Measurements from ENCODE around the gene NUDT12.
A peak's percentile ranks its signal among the peaks of the same experiment; 100 is the strongest.

The NUDT12 gene

DNA sequence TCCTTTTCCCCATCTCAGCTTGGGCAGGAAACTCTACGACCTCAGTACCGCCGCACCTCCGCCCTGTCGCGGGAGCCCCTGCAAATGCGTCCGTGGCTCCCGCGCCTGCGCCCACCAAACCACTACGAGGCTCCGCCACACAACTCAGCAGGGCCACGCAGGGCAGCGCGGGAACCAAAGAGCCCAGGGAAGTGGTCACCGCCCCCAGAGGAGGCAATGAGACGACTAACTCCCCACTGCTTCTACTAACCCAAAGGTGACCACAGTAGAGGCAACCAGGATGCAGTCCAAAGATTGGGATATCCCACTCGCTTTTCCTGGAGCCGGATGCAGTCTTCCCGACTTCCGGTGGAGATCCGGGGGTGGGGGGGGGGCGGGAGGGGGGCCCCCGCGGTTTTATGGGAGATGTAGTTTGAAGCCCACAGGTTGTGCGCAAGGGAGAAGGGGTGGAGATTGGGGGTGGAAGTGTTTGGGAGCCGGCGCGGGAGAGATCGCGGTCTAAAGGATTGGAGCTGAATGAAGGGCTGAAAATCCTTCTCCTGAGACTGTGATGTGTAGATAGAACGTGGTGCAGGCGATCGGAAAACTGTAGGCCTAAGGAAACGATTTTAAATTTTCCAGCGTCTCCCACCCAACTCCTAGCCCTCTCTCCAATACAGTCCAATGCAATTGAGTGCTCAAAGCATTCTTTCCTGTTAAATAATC is at the start of gene NUDT12:
NUDT12 (minus strand) TSS at position 337 of the 705 bp plus-strand sequence. CDS start 2,541 bp downstream, outside the sequence.
- peak; percentile 67 for DNase-seq (ENCODE audit: low read depth)

DNA sequence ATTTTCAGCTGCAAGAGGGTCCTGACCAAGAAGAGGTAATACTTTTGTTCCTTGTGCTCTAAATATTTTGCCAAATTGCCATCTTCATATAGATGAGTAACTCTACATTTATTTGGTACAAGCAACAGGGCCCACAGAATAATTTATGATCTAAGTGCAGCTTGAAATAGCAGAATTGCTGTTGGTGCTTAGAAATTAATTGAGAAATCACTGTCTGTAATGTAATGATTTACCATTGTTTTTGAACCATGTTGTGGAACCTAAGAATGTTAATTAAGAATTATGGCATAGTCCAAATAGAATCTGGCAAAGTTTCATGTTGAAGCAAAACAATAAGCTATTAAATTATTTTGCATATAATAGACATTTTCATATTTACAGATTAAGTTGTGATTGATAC is 44.8 kb upstream of the NUDT12 start:
- DNase-seq (ENCODE audit: low read depth): no peak

DNA sequence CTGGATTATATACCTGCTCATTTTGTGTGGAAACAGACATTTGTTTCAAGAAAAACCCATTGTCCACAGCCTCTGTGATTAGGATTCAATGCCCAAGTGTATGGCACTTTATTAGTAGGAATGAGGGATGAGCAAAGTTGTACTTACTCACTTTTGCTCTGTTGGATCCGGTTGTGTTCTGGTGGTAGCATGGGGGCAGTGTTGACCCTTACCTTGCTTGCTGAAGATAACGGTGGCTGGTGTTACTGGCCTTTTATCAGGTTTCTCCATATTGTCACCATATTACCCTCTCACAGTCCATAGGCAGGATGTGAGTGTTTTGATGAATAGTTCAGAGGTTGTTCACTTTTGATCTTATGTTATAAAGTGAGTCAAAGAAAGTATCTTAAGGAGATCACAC is 42.7 kb upstream of the NUDT12 start:
- no peak for DNase-seq (ENCODE audit: low read depth)

DNA sequence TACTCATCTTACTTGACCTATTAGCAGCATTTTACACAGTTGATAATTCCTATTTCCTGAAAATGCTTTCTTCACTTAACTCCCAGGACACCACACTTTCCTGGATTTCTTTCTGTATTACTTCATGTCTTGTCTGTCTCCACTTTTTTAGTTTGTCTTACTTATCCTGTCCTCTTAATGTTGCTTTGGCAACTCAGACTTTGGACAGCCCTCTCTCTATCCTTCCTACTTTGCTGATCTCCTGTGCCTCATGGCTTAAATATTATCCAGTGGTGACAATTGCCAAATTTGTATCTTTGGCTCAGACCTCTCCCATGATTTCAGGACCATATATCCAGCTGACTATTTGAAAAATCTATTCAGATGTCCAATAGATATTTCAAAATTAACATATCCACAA is 39.8 kb upstream of the NUDT12 start:
- no peak for DNase-seq (ENCODE audit: low read depth)

DNA sequence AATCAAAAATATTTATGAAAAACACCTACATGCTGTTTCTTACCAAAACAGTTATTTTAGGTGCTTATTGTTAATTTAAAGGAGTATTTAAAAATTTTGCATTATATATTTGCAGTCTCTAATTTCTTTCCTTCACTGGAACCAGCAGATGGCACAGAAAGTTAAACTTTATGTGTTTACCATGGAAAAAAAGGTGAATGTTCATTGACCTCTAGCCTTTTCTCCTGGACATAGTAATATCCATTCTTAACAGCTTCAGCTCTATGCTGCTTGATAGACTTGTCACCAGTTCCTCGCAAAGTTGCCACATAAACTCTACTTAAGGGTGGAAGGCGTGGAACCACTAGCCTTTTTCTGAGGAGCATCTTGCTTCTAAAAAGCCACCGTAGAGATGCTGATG is 38.7 kb upstream of the NUDT12 start:
- DNase-seq (ENCODE audit: low read depth): no peak

DNA sequence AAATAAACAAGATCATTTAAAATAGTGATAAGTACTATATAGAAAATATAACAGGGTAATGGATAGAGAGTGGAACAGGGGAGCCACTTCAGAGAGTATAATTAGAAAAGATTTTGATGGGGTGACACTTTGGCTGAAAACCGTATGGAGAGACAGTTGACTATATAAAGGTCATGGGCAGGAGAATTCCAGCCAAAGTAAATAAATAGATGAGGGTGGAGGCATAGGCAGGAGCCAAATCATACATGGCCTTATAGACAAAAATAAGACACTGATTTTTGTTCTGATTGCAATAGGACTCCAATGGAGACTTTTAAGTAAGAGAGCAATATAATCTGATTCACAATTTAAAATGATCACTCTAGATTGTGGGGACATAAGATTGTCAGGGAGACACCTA is 37.5 kb upstream of the NUDT12 start:
- no peak for DNase-seq (ENCODE audit: low read depth)

DNA sequence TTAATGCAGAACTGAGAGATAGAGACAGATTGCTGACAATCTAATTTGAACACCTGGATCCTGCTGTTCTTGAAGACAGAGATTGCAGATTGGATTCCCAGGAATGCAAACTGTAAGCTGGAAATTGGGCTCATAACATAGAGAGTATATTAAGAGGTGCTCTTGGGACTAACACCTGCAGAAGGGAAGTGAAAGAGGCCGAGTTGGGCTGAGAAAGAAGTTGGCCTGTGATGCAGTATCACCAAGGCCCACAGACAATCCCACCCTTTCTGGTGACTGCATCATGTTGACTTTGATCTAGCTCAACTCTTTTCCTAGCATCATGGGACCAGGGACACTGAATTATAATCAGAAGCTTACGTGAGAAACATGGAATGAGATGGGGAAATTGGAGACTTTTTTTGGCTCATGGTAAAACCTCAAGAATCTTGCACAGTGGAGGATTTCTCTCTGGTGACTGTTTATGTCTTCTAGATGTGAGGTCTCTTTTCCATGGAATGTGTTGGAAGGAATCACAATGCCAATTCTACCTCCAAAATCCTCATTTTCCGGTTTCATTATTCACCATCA is 36.5 kb upstream of the NUDT12 start:
- peak; percentile 12 for DNase-seq (ENCODE audit: low read depth)

DNA sequence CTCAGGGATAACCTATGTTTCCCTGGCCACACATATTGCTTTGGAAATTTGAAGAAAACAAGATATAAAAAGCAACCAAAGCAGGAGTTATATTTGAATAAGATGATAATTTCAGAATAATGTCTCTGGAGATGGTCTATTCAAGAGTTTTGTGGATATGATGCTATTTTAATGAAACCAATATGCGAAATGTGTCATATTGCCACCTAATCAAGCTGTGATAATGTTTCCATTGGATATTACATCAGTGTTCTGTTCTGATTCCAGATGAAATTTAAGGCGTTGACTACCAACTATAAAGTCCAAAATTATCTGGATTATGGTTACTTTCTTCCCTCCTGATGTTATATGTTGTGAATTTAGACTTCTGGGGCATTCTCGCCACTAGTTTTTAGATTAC is 27.6 kb upstream of the NUDT12 start:
- DNase-seq (ENCODE audit: low read depth): no peak

DNA sequence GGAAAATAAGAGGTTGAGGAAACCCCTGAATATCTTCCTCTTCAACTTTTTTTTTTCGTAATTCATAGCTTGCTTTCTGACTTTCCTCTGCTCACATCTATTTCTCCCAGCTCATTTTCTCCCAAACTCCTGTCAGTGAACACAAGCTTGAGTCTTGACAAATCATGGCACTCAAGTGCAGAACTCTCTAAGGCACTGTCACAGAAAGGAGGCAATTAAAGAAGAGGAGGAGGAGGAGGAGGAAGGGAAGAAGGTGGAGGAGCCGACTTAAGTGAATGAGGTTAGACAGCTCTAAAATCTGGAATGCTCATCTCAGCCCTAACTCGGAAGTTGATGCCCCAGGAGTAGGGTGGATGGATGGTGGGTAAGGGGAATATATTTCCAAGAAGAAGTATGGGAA is 27.2 kb upstream of the NUDT12 start:
- no peak for DNase-seq (ENCODE audit: low read depth)

DNA sequence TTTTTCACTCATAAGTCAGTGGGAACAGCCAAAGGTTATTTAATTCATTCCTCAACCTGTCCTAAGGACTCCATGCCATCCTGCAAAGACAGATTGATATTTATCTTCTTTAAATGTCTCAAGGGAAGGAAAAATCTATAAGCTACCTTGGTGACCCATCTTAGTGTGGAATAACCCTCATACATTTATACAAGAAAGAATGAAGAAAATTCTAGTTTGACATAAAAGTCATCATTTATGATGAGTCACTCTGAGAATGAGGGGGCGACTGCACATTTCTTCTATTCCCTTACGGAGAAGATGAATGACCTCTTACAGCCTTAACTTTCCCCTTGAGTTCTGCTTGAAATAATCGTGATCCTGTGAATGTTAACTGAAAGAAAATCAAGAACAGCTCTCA is 26.8 kb upstream of the NUDT12 start:
- no peak for DNase-seq (ENCODE audit: low read depth)

DNA sequence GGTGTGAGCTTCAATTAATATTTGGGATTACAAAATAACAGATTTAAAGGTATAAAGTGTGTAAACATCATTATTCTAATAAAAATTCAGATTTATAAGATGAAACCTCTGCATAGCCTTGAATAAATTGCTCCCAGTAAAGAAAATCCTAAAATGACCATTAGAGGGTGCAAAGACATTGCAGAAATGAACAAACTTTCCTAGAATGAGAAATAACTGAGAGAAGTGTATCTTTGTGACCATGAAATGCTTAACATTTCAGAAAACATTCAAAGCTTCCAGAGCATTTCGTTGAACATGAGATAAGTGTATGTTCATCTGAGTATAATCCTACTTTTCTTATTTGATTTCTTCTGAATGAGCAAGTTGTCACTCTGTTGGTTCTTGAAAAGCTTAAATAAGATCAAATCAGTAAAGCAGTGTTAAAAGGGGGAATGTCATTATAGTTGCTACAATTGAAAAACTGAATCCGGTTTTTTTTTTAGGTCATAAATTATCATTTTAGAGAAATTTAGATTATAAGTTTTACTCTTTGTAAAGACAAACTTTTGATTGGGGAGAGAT is 24.7 kb upstream of the NUDT12 start:
- DNase-seq (ENCODE audit: low read depth): peak; percentile 1

DNA sequence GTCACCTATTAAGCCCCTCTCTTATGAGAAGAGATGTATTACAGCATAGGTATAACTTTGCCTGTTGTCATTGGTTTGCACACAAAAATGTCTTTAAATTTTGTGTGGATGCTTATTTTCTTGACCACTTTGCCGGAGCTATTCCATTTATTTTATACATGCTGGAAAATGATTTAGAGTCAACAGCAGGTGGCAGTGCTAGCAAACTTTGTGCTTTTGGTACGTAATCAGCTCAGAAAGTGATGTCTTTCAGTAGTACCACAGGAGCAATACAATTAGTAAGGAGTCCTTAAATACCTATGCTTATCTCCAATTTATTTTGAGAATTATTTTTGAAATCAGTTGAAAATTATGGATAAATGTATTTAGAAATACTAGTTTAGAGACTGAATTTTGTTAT is 19.8 kb upstream of the NUDT12 start:
- peak; percentile 10 for DNase-seq (ENCODE audit: low read depth)

DNA sequence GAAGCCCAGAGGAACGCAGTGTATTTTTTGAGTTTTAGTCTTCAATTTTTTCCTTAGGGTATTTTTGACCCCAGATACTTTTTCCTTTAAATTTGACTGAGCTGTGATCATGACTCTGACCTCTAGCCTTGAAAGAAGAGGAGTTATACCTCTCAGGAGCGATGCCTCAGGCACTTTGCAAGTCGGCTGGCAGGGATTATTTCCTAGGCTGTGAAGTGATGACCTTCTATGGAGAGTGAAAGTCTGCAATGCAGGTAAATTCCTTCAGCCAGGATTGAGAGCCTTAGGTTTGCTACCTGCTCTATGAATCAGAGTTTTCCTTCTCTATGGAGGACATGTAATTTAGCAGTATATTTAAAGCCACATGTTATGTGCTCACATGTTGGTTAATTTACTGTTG is 10.8 kb upstream of the NUDT12 start:
- no peak for DNase-seq (ENCODE audit: low read depth)

DNA sequence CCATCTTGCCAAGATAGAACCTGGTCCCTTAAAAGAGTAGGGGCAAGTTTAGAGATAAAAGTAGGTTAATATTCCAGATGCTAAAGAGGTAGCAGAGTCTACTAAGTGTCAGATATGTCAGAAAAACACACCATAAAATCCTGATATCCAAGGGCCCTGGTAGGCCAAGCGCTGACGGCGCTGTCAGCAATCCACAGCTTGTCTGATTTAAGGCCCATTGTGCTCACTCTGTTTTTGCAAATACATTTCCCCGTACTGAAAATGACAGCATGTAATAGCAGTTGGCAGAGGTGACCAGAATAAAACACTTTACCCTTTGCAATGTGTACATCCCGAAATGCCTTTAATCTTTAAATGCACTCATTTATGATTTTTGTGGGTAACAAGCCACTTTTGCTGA is 9.9 kb upstream of the NUDT12 start:
- no peak for DNase-seq (ENCODE audit: low read depth)

DNA sequence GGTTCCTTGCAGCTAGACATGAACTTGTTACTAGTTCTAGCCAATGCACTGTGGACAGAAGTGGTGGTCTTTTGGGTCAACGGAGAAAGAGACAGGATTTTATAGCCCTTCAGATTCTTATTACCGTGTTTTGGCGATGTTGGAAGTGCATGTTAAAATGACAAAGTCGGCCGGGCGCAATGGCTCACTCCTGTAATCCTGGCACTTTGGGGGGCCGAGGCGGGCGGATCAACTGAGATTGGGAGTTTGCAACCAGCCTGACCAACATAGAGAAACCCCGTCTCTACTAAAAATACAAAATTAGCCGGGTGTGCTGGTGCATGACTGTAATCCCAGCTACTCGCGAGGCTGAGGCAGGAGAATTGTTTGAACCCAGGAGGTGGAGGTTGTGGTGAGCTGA is 9.1 kb upstream of the NUDT12 start:
- no peak for DNase-seq (ENCODE audit: low read depth)

DNA sequence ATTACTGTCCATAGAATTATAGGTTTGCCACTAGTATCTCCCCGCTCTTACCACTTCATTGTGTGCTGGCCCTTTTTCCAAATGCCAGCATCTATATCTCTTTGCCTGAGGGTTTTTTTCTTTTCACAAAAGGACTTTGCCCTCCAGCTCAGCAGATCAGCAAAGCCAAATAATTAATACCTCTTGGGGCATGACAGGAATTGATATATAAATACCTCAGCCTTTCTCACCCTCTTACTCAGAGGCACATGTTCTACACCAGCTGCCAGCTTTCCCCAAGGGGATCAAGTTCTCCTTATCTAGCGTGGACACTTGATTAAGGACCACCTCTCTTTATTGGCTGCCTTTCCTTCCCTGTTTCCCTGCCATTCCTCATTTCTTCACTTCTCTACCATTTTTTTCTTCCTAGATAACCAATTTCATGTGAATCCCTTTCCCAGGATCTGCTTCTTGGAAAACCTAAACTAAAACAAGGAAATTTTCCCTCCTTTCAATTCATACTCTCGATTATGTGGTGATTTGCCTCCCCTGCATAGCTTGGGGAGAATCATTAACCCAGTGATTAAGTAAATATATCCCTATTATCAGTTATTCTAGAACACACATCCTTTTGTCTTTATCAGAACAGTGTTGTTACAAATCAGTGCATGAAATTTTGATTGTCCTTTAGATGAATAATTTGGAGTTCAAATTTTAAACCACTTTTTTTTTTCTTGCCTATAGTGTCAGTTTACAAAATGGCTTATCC is 6.9 kb upstream of the NUDT12 start:
- DNase-seq (ENCODE audit: low read depth): no peak

DNA sequence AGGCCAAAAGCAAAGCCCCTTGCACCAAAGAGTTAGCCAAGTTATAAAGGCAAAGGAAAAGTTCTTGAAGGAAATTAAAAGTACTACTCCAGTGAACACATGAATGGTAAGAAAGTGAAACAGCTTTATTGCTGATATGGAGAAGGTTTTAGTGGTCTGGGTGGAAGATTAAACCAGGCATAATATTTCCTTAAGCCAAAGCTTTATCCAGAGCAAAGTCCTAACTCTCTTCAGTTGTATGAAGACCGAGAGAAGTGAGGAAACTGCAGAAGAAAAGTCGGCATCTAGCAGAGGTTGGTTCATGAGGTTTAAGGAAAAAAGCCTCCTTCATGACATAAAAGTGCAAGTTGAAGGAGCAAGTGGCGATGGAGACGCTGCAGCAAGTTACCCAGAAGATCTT is 3.1 kb upstream of the NUDT12 start:
- DNase-seq (ENCODE audit: low read depth): no peak

DNA sequence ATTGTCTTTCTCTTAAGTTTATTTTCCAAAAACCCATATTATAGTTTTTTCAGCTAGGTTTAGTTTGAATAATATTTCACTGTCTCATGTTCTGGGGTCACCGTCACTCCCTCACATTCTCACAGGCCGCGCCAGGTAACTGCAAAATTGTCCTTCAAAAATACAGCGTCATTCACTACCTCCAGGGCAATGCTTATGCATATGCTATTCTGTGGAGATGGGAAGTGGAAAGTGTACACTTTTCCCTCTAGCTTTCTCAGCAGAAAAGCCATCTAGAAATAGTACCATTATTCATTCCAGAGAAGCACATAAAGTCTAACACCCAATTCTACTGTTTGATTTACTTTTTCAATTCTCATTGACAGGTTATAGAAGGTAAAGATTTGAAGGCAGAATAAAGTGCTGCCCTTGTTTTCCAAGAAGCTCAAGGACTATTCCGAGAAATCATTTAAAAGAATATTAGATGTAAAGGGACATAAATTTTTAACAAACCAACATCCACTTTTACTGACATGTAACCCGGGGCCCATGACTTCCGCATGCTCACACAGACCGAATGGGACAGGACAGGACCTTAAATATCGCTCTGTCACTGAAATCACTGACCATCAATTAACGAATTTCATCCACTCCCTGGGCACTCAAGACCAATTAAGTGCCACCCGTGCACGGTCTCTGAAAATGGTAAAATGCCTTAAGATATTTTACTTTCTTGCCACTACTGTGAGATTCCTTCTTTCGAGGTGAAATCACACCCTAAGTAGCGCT is 720 bp downstream of the NUDT12 start:
- DNase-seq (ENCODE audit: low read depth): no peak

DNA sequence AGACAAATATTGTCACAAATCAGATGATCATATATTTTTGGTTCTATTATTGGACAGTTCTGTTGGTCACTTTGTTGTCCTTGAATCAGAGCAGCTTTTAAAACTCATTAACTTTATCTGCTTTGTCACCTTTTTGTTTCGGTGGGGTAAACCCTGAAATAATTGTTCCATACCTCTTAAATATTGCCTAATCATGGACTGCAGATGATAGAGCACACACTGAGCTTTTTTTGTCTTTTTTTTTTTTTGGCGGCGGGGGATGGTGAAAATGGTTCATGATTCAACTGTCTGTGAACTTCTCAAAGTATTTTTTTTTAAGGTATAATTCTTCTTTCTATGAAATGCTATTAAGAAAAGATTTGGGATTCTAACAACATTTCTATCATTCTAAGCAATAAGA is 1.8 kb downstream of the NUDT12 start:
- DNase-seq (ENCODE audit: low read depth): no peak

DNA sequence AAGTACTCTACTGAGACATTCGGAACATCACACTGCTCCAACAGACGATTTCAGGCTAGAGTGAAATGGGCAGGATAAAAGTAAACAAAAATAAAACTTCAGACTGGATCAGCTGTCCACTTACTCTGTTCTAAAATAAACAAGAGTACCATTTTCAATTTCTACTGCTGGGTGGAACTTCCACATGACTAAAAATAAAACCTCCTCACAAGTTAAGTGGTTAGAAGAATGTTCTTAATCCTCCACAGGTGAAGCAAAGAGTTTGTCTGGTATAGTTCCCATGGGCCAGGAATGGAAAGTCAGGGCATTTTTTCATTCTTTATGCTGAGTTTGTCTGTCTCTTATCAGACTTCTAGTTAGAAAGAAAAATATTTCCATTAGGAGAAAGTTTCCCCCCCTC is 15.7 kb downstream of the NUDT12 start:
- DNase-seq (ENCODE audit: low read depth): no peak

DNA sequence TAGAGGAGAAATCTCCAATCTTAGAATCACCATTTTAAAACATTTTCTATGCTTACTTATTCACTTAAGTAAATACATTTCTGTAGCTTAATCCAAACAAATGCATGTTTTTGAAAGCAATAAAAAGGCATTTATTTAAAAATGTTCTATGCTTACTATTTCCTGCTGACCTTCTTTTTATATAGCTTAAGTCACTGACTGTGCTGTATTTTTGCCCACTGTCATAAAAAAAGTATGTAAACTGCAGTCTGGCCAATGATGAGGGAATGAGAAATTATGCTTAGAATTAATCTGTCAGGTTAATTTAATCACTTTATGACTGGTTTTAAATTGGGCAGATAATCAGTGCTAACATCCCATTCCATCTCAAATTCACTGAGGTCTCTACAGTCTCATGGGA is 20.1 kb downstream of the NUDT12 start:
- DNase-seq (ENCODE audit: low read depth): no peak

DNA sequence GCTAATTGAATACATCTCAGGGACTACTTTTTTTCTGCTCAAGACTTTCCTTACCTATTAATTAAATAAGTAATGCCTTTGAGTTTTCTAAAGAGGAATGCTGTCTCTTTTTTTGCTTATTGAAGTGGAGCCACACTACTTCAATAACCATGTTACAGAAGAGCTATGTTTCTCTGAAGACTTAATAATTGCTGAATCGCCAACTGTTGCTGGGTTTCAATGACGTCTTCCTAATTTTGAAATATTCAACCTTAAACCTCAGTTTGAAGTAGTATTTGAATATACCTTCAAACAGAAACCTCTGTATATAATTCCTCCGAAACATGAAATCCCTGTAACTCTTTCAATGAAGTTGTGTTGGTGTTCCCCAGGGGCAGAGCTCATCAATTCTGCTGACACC is 21.0 kb downstream of the NUDT12 start:
- DNase-seq (ENCODE audit: low read depth): no peak

Measured in fibroblast of gingiva (primary cell).